PC-3 (cell line): Measurements from ENCODE around the gene FLT1.

Experiments used
- CTCF ChIP-seq: fragments of 300-600 bp; sonication (generic); conservative IDR thresholded peaks from 2 replicates; pipeline ENCODE4 v1.5.1; 2017; ENCODE audit warnings: antibody characterized with exemption, low read depth, mild to moderate bottlenecking, low read length
- EZH2phosphoT487 ChIP-seq: fragments of 300-600 bp; sonication (generic); IDR thresholded peaks from 2 replicates; pipeline ENCODE4 v1.6.1; 2018; ENCODE audit warnings: mild to moderate bottlenecking, antibody characterized with exemption, low read length, borderline replicate concordance

GRCh38 chr13:28432816-28433560, 61.9 kb downstream of the FLT1 start:
- no peak for TF ChIP-seq CTCF
- TF ChIP-seq EZH2phosphoT487: no peak
